ENCODE data around the gene DPM3. TPM values are rescaled to one million over a fixed set of nuclear protein-coding genes. Genes with fewer than 3 reads are reported as not detected.

DPM3 gene
- total and polyA plus RNA-seq, 9 of the 15 experiments (the other 6 are each of a cell fraction or from before 2014, with no cell fraction given), result 3.7 to 120 (median 36.4) TPM

- no peak for TF ChIP-seq SMARCB1 (IDR thresholded peaks at IDR 0.05; ENCODE audit: insufficient read length, low read depth)
- TF ChIP-seq, protein P1, sequence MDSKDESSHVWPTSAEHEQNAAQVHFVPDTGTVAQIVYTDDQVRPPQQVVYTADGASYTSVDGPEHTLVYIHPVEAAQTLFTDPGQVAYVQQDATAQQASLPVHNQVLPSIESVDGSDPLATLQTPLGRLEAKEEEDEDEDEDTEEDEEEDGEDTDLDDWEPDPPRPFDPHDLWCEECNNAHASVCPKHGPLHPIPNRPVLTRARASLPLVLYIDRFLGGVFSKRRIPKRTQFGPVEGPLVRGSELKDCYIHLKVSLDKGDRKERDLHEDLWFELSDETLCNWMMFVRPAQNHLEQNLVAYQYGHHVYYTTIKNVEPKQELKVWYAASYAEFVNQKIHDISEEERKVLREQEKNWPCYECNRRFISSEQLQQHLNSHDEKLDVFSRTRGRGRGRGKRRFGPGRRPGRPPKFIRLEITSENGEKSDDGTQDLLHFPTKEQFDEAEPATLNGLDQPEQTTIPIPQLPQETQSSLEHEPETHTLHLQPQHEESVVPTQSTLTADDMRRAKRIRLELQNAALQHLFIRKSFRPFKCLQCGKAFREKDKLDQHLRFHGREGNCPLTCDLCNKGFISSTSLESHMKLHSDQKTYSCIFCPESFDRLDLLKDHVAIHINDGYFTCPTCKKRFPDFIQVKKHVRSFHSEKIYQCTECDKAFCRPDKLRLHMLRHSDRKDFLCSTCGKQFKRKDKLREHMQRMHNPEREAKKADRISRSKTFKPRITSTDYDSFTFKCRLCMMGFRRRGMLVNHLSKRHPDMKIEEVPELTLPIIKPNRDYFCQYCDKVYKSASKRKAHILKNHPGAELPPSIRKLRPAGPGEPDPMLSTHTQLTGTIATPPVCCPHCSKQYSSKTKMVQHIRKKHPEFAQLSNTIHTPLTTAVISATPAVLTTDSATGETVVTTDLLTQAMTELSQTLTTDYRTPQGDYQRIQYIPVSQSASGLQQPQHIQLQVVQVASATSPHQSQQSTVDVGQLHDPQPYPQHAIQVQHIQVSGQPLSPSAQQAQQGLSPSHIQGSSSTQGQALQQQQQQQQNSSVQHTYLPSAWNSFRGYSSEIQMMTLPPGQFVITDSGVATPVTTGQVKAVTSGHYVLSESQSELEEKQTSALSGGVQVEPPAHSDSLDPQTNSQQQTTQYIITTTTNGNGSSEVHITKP (IDR thresholded peaks at IDR 0.05; ENCODE audit: partially characterized antibody), result peak; percentile 62
- TF ChIP-seq GABPB2 (CRISPR knock-in tag; conservative IDR thresholded peaks at IDR 0.05), result no peak
- peak; percentile 20; the same call in 1 of the 2 replicates for TF ChIP-seq ATF1 (CRISPR knock-in tag; IDR thresholded peaks at IDR 0.05)
- TF ChIP-seq ATF1 (tag; IDR thresholded peaks at IDR 0.05), result peak; percentile 94; the same call in 1 of the 2 replicates
- TF ChIP-seq EP400 (IDR thresholded peaks at IDR 0.05), result no peak
- no peak for TF ChIP-seq ZNF239 (CRISPR knock-in tag; IDR thresholded peaks at IDR 0.05)
- TF ChIP-seq, protein P2, sequence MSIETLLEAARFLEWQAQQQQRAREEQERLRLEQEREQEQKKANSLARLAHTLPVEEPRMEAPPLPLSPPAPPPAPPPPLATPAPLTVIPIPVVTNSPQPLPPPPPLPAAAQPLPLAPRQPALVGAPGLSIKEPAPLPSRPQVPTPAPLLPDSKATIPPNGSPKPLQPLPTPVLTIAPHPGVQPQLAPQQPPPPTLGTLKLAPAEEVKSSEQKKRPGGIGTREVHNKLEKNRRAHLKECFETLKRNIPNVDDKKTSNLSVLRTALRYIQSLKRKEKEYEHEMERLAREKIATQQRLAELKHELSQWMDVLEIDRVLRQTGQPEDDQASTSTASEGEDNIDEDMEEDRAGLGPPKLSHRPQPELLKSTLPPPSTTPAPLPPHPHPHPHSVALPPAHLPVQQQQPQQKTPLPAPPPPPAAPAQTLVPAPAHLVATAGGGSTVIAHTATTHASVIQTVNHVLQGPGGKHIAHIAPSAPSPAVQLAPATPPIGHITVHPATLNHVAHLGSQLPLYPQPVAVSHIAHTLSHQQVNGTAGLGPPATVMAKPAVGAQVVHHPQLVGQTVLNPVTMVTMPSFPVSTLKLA (conservative IDR thresholded peaks at IDR 0.05), result peak; percentile 74 to 84; a peak in 3 of 4 replicates
- TF ChIP-seq POLR3G (IDR thresholded peaks at IDR 0.05; ENCODE audit: extremely low read depth, insufficient read length, insufficient replicate concordance), result no peak
- no peak for TF ChIP-seq ZNF707 (CRISPR knock-in tag; conservative IDR thresholded peaks at IDR 0.05)
- TF ChIP-seq, protein P3, sequence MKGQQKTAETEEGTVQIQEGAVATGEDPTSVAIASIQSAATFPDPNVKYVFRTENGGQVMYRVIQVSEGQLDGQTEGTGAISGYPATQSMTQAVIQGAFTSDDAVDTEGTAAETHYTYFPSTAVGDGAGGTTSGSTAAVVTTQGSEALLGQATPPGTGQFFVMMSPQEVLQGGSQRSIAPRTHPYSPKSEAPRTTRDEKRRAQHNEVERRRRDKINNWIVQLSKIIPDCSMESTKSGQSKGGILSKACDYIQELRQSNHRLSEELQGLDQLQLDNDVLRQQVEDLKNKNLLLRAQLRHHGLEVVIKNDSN (CRISPR knock-in tag; IDR thresholded peaks at IDR 0.05), result 0 out of 2 replicates have a peak, but pooled peaks have one; percentile 17
- peak; percentile 82 for TF ChIP-seq MXI1 (IDR thresholded peaks at IDR 0.05; ENCODE audit: low read depth, low read length)
- TF ChIP-seq MYC (IDR thresholded peaks at IDR 0.05; ENCODE audit: low read depth, low read length), result peak; percentile 69
- TF ChIP-seq MYC (CRISPR knock-in tag; IDR thresholded peaks at IDR 0.05; ENCODE audit: borderline replicate concordance, low read depth), result no peak
- TF ChIP-seq ZNF174 (CRISPR knock-in tag; IDR thresholded peaks at IDR 0.05), result no peak
- no peak for TF ChIP-seq ZNF431 (CRISPR knock-in tag; IDR thresholded peaks at IDR 0.05)
- no peak for TF ChIP-seq ZNF3 (CRISPR knock-in tag; IDR thresholded peaks at IDR 0.05)
- TF ChIP-seq CREBBP (IDR thresholded peaks at IDR 0.05; ENCODE audit: low read depth, low read length), result no peak
- no peak for TF ChIP-seq JUNB (CRISPR knock-in tag; conservative IDR thresholded peaks at IDR 0.05)
- TF ChIP-seq CBX8 (IDR thresholded peaks at IDR 0.05; ENCODE audit: borderline replicate concordance, extremely low read depth, low read depth, low read length, poor library complexity, severe bottlenecking), result no peak
- TF ChIP-seq HNRNPH1 (optimal IDR thresholded peaks at IDR 0.05; ENCODE audit: low read depth, low read length), result no peak
- no peak for TF ChIP-seq NONO (IDR thresholded peaks at IDR 0.05; ENCODE audit: low read depth in 2 of 2, low read length in 1 of 2)
- TF ChIP-seq SAP30 (IDR thresholded peaks at IDR 0.05; ENCODE audit: borderline replicate concordance, insufficient read depth, low read depth, low read length, poor library complexity, severe bottlenecking), result no peak
These were observed 5.4 kb downstream of the DPM3 start (continued) for GRCh38 chr1:155134880-155135414.

Data from K562 (cell line).